HG03045 (cell line): ENCODE data around the gene FAM168A.

Experiments
- ATAC-seq: cut with Tn5 transposase; IDR thresholded peaks from one replicate; pipeline ENCODE4 v1.9.1; 2021; ENCODE audit warnings: mild to moderate bottlenecking, moderate library complexity; ENCODE audit not compliant: unreplicated experiment

The FAM168A gene

DNA sequence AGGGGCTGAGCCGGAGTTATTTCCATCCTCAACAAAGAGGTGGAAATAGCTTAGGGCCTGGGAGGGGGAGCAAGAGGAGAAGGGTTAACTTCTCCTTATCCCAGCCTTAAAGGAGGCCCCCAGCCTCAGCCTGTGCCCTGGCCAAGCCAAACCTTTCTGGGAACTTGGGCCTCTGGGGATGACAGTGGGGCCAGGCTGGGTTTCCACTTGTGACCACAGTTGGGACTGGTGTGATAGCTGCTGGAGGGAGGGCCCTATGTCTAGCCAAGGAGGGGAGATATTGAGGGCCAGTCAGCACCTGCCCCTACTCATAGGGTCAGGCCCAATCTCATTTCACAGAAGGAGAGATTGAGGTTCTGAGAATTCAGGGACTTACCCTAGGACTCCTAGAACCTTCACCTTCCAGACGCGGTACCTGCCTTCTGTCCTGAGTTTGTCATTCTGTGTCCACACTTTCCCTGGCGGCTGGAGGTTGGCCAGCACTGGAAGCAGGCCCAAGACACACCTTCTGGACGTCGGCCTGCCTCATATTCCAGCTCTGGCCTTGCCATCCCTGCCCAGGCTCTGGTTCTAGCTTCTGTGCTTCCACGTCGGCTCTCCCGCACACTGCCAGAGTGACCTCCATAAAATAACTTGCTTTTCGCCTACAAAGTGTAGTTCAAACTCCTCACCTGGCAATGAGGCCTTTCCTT, 218.6 kb downstream of the FAM168A start:
- no peak for ATAC-seq

- peak; percentile 26 for ATAC-seq
Observed at GRCh38 chr11:73376803-73377629, 220.9 kb downstream of the FAM168A start.

DNA sequence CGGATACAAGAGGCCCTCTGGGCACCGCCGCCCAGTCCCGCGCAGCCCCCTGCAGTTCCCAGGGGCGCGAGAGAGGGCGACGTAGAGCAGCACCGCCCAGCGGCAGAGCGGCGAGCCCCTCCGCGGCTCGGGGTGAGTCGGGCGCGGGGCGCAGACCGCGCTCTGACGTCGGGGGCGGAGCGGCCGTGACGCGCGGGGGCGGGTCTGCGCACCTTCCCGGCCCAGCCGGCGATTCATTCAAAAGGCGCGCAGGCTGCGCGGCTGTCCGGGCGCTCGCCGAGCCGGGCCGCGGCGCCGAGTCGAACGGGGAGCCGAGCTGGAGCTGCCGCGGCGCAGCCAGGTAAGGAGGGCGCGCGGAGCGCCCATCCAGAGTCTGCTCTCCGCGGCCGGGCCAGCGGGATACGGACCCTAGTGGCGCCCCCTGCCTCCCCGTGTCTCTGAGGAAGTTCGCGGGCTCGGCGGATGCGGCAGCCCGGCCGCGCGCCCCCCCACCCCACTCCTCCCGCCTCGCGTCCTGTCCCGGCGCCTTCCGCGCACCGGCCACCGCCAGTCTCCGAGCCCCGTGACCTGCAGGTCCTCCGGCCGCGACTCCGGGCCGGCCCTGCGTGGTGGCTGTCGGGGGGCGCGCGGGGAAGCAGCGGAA, 221.6 kb downstream of the FAM168A start, which contains the start of gene RELT:
RELT (plus strand) TSS at position 240 of the 643 bp plus-strand sequence. CDS start 12,738 bp downstream, outside the sequence.
- peak; percentile 74 for ATAC-seq

GRCh38 chr11:73375830-73376159, 222.1 kb downstream of the FAM168A start:
- ATAC-seq, result no peak

DNA sequence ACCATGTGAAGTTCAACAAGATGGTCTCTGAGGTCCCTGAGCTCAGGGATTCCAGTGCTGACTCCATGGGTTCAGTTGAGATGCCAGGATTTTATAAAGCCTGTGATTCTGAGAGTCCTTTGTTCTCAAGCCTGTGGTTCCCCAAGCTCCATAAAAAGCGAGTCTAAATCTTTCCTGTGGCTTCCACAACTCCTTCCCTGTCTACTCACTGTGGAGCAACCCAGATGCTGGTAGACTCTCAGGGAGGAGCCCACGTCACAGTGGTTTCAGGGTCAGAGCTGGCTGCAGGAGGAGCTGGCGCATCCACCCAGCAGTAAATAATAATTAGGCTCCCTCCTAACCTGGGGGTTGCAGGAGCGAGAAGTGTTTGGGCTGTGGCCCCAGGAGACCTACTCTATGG, 223.8 kb downstream of the FAM168A start:
- no peak for ATAC-seq

GRCh38 chr11:73372375-73372993, 225.4 kb downstream of the FAM168A start:
- ATAC-seq, result no peak

GRCh38 chr11:73367482-73368024, 230.4 kb downstream of the FAM168A start:
- no peak for ATAC-seq

GRCh38 chr11:73366953-73367352, 231.0 kb downstream of the FAM168A start:
- ATAC-seq, result no peak

- ATAC-seq, result no peak
Observed at GRCh38 chr11:73366265-73366610, 231.7 kb downstream of the FAM168A start.

GRCh38 chr11:73365352-73366264, 232.3 kb downstream of the FAM168A start:
- ATAC-seq, result no peak

DNA sequence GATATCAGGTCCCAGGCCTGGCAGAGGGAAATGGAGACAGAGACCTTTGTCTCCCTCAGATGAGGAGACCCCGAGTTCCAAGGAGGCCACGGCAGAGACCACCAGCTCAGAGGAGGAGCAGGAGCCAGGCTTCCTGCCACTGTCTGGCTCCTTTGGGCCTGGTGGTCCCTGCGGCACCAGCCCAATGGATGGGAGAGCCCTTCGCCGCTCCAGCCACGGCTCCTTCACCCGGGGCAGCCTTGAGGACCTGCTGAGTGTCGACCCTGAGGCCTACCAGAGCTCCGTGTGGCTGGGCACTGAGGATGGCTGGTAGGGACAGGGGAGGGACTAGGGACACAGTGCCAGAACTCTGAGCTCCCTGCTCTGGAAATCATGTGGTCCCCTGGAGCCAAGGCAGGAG, 234.8 kb downstream of the FAM168A start:
- no peak for ATAC-seq

GRCh38 chr11:73361953-73362776, 235.7 kb downstream of the FAM168A start:
- no peak for ATAC-seq

DNA sequence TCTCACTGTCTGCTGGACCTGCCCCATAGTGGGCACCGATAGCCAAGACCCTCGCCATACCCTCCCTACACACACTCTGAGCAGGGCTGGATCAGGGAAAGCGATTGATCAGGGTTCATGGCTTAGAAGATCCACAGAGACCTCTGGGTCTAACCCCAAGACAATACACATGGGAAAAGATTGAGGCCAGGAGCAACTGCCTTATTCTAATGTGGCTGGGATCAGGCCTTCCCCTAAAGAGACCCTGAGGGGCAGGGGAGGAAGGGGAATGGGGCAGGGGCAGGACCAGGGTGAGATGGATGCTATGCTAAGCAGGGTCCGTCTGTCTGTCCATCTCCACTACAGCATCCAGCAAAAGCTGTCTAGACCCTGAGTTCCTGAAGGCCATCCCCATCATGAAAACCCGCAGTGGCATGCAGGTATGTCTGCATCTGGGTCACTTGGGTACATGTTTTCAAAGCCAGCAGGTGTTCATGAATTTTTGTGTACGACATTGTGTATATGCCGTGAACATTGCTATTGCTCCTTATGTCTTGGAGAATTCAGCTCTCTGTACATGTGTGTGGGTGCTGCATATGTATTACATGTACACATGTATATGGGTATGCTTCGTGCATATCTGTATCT, 237.1 kb downstream of the FAM168A start:
- ATAC-seq, result no peak

GRCh38 chr11:73359930-73360742, 237.8 kb downstream of the FAM168A start:
- no peak for ATAC-seq

GRCh38 chr11:73359341-73359740, 238.6 kb downstream of the FAM168A start:
- no peak for ATAC-seq

DNA sequence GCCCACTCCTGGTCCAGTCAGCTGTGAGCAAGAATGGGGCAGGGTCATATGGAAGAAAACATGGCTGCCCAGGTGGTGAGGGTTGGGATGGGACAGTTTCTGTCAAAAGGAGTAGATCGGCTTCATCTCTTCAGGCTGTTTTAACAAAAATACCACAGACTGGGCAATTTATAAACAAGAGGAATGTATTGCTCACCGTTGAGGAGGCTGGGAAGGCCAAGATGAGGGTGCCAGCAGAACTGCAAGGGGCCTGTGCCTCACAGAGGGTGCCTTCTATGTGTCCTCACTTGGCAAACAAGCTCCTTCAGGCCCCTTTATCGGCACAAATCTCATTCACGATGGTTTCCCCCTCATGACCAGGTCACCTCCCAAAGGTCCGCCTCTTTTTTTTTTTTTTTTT, 239.8 kb downstream of the FAM168A start:
- ATAC-seq, result no peak

- ATAC-seq, result no peak
Observed at GRCh38 chr11:73356979-73357860, 240.7 kb downstream of the FAM168A start.
